Osteoblast (primary cell): ENCODE data around the gene TESMIN. TPM values are rescaled to one million over a fixed set of nuclear protein-coding genes. Genes with fewer than 3 reads are reported as not detected.

Source experiments
- DNase-seq: peaks from one replicate; pipeline ENCODE4 v3.0.0; 2011; ENCODE audit warnings: low spot score, mixed read lengths; ENCODE audit not compliant: insufficient read length; ENCODE audit errors: missing footprints
- H2AFZ ChIP-seq: 2 replicates; pipeline ENCODE4 v1.6.0; 2011; ENCODE audit warnings: mild to moderate bottlenecking, low read length
- H3K27ac ChIP-seq: 2 replicates; pipeline ENCODE4 v1.5.1; 2011; ENCODE audit warnings: mild to moderate bottlenecking, low read depth, low read length, moderate library complexity
- H3K27me3 ChIP-seq: 2 replicates; pipeline ENCODE4 v1.6.0; 2012; ENCODE audit warnings: mild to moderate bottlenecking, control low read depth, inconsistent platforms, low read length, moderate library complexity; ENCODE audit not compliant: insufficient read depth
- H3K36me3 ChIP-seq: 2 replicates; pipeline ENCODE4 v1.5.1; 2011; ENCODE audit warnings: mild to moderate bottlenecking, low read length, control low read depth, moderate library complexity; ENCODE audit not compliant: insufficient read depth
- H3K4me1 ChIP-seq: 2 replicates; pipeline ENCODE4 v1.5.1; 2011; ENCODE audit warnings: mild to moderate bottlenecking, low read length, control low read depth, moderate library complexity; ENCODE audit not compliant: insufficient read depth
- H3K4me2 ChIP-seq: 2 replicates; pipeline ENCODE4 v1.6.0; 2011; ENCODE audit warnings: mild to moderate bottlenecking, low read length; ENCODE audit not compliant: insufficient read depth
- H3K4me3 ChIP-seq: fragments of 200-600 bp; sonication (generic); 3 replicates; pipeline ENCODE4 v1.5.1; 2012; ENCODE audit warnings: mild to moderate bottlenecking, low read length, inconsistent platforms; ENCODE audit not compliant: insufficient read depth
- H3K79me2 ChIP-seq: 2 replicates; pipeline ENCODE4 v1.6.0; 2012; ENCODE audit warnings: mild to moderate bottlenecking, low read length, control low read depth, inconsistent platforms; ENCODE audit not compliant: insufficient read depth
- H3K9me3 ChIP-seq: 2 replicates; pipeline ENCODE4 v1.5.1; 2011; ENCODE audit warnings: low read depth, low read length, control low read depth
- H4K20me1 ChIP-seq: 2 replicates; pipeline ENCODE4 v1.6.0; 2012; ENCODE audit warnings: mild to moderate bottlenecking, low read length, control low read depth; ENCODE audit not compliant: insufficient read depth
- total RNA-seq: library from RNA; depleted of rRNA; stranded (reverse); fragments of >200 nt; gene quantifications from 2 replicates; pipeline ENCODE4 v1.2.3, GENCODE V29; 2012
- TF ChIP-seq, protein P1 (sequence below): IDR thresholded peaks from 2 replicates; pipeline ENCODE4 v1.5.1; 2011; ENCODE audit warnings: mild to moderate bottlenecking, low read depth, low read length, moderate library complexity; ENCODE audit errors: extremely low read depth

TESMIN gene
- total RNA-seq, 1 donor: not detected

DNA sequence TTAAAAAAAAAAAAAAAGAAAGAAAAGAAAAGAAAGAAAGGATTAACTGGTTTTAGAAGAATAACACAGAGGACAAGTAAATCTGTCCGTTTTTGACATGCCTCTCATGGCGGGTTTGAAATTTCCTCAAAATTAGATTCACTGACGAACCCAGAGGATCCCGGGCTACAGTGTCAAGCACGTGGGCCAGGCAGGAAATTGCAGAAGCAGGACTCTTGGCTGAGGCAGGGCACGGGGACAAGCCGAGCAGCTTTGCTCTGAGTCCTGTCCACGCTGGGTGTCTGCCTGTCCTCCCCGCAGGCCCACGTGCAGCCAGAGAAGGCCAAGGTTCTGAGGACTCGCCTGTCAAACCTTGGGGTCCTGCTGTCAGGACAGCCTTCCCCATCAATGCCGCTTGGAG lies 42.3 kb downstream of the TESMIN start:
- TF ChIP-seq, protein P1, sequence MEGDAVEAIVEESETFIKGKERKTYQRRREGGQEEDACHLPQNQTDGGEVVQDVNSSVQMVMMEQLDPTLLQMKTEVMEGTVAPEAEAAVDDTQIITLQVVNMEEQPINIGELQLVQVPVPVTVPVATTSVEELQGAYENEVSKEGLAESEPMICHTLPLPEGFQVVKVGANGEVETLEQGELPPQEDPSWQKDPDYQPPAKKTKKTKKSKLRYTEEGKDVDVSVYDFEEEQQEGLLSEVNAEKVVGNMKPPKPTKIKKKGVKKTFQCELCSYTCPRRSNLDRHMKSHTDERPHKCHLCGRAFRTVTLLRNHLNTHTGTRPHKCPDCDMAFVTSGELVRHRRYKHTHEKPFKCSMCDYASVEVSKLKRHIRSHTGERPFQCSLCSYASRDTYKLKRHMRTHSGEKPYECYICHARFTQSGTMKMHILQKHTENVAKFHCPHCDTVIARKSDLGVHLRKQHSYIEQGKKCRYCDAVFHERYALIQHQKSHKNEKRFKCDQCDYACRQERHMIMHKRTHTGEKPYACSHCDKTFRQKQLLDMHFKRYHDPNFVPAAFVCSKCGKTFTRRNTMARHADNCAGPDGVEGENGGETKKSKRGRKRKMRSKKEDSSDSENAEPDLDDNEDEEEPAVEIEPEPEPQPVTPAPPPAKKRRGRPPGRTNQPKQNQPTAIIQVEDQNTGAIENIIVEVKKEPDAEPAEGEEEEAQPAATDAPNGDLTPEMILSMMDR: no peak

DNA sequence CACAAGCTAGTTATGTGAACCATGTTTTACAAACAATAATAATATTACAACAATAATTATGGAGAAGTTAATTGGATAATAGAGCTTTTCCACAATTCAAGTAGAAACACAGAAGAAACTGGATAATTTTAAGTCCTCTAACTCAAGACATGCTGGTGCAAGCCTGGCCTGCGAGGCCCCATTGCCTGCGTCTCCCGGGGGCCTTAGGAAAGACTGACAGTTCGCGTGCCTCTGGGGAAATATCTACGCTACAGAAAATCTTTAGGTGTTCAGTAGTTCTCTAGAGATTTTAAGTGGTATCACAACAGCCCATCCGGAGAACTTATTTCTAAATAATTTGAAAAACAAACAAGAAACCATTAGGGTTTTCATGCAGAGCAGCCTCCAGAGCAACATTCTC lies 43.8 kb downstream of the TESMIN start:
- TF ChIP-seq, protein P1: no peak
- Histone ChIP-seq H3K4me1 (no peaks in the 10 kb centered on the region), H3K79me2 (no peaks in the 10 kb centered on the region), H3K36me3 (no peaks in the 10 kb centered on the region), H2AFZ (no peak overlapping the region), H3K27ac (no peak overlapping the region), H3K9me3 (no peaks in the 10 kb centered on the region), H3K27me3 (peaks cover 63% of the 10 kb centered on the region), H3K4me3 (no peak overlapping the region), H4K20me1 (no peaks in the 10 kb centered on the region), H3K4me2 (no peak overlapping the region)
- no peak for DNase-seq

More for the DNA sequence above, 42.3 kb downstream of the TESMIN start:
- no peak overlapping the region for H2AFZ ChIP-seq
- no peak for DNase-seq
- H3K27ac ChIP-seq: no peak overlapping the region
- no peaks in the 10 kb centered on the region for H3K4me1 ChIP-seq
- H4K20me1 ChIP-seq: no peaks in the 10 kb centered on the region
- no peaks in the 10 kb centered on the region for H3K79me2 ChIP-seq
- H3K9me3 ChIP-seq: no peaks in the 10 kb centered on the region
- no peak overlapping the region for H3K4me2 ChIP-seq
- H3K27me3 ChIP-seq: peaks cover 66% of the 10 kb centered on the region
- H3K36me3 ChIP-seq: no peaks in the 10 kb centered on the region
- no peak overlapping the region for H3K4me3 ChIP-seq

DNA sequence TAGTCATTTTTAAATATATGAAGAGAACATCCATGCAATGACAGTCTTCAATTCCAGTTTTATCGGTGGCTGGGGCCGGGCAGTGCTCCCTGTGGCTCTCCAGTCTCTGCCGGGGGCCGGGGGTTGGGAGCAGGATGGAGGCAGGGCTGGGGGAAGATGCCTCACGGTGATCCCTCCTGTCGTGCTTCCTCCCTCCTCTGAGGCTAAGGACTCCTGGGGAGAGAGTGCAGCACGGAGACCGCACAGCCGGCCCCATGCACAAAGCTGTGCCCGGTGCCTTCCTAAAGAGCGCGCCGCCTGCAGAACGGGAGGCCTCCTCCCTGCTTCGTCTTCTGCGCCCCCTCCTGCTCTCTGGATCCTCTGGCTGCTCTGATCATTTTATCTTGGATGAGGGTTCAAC lies 46.4 kb downstream of the TESMIN start:
- no peaks in the 10 kb centered on the region for H3K4me1 ChIP-seq
- no peak overlapping the region for H2AFZ ChIP-seq
- peaks cover 41% of the 10 kb centered on the region for H3K27me3 ChIP-seq
- no peak overlapping the region for H3K4me3 ChIP-seq
- H4K20me1 ChIP-seq: no peaks in the 10 kb centered on the region
- no peaks in the 10 kb centered on the region for H3K36me3 ChIP-seq
- TF ChIP-seq, protein P1: no peak
- no peaks in the 10 kb centered on the region for H3K9me3 ChIP-seq
- DNase-seq: no peak
- no peaks in the 10 kb centered on the region for H3K79me2 ChIP-seq
- H3K4me2 ChIP-seq: no peak overlapping the region
- H3K27ac ChIP-seq: no peak overlapping the region

DNA sequence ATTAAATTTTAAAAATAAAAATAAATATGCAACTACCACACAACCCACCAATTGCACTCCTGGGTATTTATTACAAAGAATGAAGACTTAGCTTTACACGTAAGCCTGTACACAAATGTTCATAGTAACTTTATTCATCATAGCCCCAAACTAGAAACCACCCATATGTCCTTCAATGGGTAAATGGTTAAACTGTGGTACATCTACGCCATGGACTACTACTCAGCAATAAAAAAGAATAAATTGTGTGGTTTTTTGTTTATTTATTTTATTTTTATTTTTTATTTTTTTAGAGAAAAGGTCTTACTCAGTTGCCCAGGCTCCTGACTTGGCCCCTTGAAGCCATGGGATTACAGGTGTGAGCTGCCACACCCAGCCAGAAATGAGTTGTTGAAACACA lies 52.3 kb downstream of the TESMIN start:
- Histone ChIP-seq H3K27me3 (peaks cover 25% of the 10 kb centered on the region), H3K79me2 (no peaks in the 10 kb centered on the region)

More for the DNA sequence above, 52.3 kb downstream of the TESMIN start:
- Histone ChIP-seq H2AFZ (no peak overlapping the region), H3K4me1 (no peaks in the 10 kb centered on the region), H3K9me3 (peaks cover 3% of the 10 kb centered on the region), H3K36me3 (no peaks in the 10 kb centered on the region), H3K4me3 (no peak overlapping the region), H4K20me1 (no peaks in the 10 kb centered on the region), H3K4me2 (no peak overlapping the region), H3K27ac (no peak overlapping the region)
- DNase-seq: no peak
- TF ChIP-seq, protein P1: no peak
